HFFc6 (cell line): ENCODE measurements around the gene BDH1. TPM values are rescaled to one million over a fixed set of nuclear protein-coding genes. Genes with fewer than 3 reads are reported as not detected.

Source experiments
- DNase-seq: peaks from one replicate; pipeline ENCODE4 v3.0.0-alpha.2; 2018
- H3K27ac Mint-ChIP-seq: 2 replicates; pipeline ENCODE4 v1.8.0; 2020; ENCODE audit warnings: mild to moderate bottlenecking, mixed read lengths
- H3K27me3 Mint-ChIP-seq: 2 replicates; pipeline ENCODE4 v1.8.0; 2021; ENCODE audit warnings: mild to moderate bottlenecking, moderate library complexity, mixed read lengths; ENCODE audit not compliant: insufficient read depth
- H3K36me3 Mint-ChIP-seq: 2 replicates; pipeline ENCODE4 v1.8.0; 2021; ENCODE audit warnings: low read depth, mixed read lengths
- H3K4me1 Mint-ChIP-seq: 2 replicates; pipeline ENCODE4 v1.8.0; 2020; ENCODE audit warnings: low read depth, mixed read lengths
- H3K4me3 Mint-ChIP-seq: 2 replicates; pipeline ENCODE4 v1.8.0; 2020; ENCODE audit warnings: mild to moderate bottlenecking, moderate library complexity, mixed read lengths
- H3K9me3 Mint-ChIP-seq: 2 replicates; pipeline ENCODE4 v1.8.0; 2020; ENCODE audit warnings: mild to moderate bottlenecking, mixed read lengths
- CTCF ChIP-seq: fragments of 200-600 bp; sonication (generic); IDR thresholded peaks from 2 replicates; pipeline ENCODE4 v1.5.0; 2021; ENCODE audit warnings: antibody characterized with exemption, mild to moderate bottlenecking
- total RNA-seq, 6 experiments: library from RNA; stranded (reverse); fragmentation: NEBNext Ultra II Directional; extraction: Animal tissue kit (Norgen Biotek cat#: 25700); gene quantifications; 2 replicates in 1 of 6; 3 replicates in 5 of 6; pipeline ENCODE4 v1.2.3, GENCODE V29; 2021

Gene BDH1
- total RNA-seq, 6 experiments from 2014 or later, result 0.87 to 1.5 (median 1.2) TPM

- no peaks in the 10 kb centered on the region for H3K36me3 Mint-ChIP-seq
- no peaks in the 10 kb centered on the region for H3K9me3 Mint-ChIP-seq
- no peaks in the 10 kb centered on the region for H3K4me1 Mint-ChIP-seq
- TF ChIP-seq CTCF, result no peak
- no peak overlapping the region for H3K4me3 Mint-ChIP-seq
- H3K27ac Mint-ChIP-seq, result no peak overlapping the region
- DNase-seq, result no peak
- peaks cover 12% of the 10 kb centered on the region for H3K27me3 Mint-ChIP-seq
Observed at GRCh38 chr3:197584733-197585132, 29.0 kb upstream of the BDH1 start.

GRCh38 chr3:197583371-197583770 lies 27.6 kb upstream of the BDH1 start:
- H3K4me3 Mint-ChIP-seq, result no peak overlapping the region
- no peak for DNase-seq
- H3K27ac Mint-ChIP-seq, result no peak overlapping the region
- H3K9me3 Mint-ChIP-seq, result peaks cover 5% of the 10 kb centered on the region
- H3K36me3 Mint-ChIP-seq, result 0 out of 2 replicates have a peak, but pooled peaks cover 5% of the 10 kb centered on the region
- H3K4me1 Mint-ChIP-seq, result no peaks in the 10 kb centered on the region
- no peak for TF ChIP-seq CTCF
- H3K27me3 Mint-ChIP-seq, result peaks cover 13% of the 10 kb centered on the region

GRCh38 chr3:197580253-197580691 lies 24.5 kb upstream of the BDH1 start:
- Mint-ChIP-seq H3K27ac (no peak overlapping the region), H3K4me1 (no peaks in the 10 kb centered on the region), H3K9me3 (peaks cover 5% of the 10 kb centered on the region), H3K36me3 (0 out of 2 replicates have a peak, but pooled peaks cover 5% of the 10 kb centered on the region), H3K27me3 (peaks cover 27% of the 10 kb centered on the region), H3K4me3 (no peak overlapping the region)
- DNase-seq, result no peak
- no peak for TF ChIP-seq CTCF

- TF ChIP-seq CTCF, result no peak
- DNase-seq, result no peak
- H3K4me1 Mint-ChIP-seq, result no peaks in the 10 kb centered on the region
- H3K4me3 Mint-ChIP-seq, result no peak overlapping the region
- H3K36me3 Mint-ChIP-seq, result 0 out of 2 replicates have a peak, but pooled peaks cover 5% of the 10 kb centered on the region
- H3K9me3 Mint-ChIP-seq, result peaks cover 5% of the 10 kb centered on the region
- peaks cover 29% of the 10 kb centered on the region for H3K27me3 Mint-ChIP-seq
- H3K27ac Mint-ChIP-seq, result no peak overlapping the region
Observed at GRCh38 chr3:197578376-197578775, 22.6 kb upstream of the BDH1 start.

GRCh38 chr3:197577366-197578074 lies 21.8 kb upstream of the BDH1 start:
- Mint-ChIP-seq H3K4me3 (no peak overlapping the region), H3K4me1 (no peaks in the 10 kb centered on the region), H3K27ac (no peak overlapping the region), H3K9me3 (peaks cover 5% of the 10 kb centered on the region), H3K27me3 (peaks cover 34% of the 10 kb centered on the region), H3K36me3 (0 out of 2 replicates have a peak, but pooled peaks cover 5% of the 10 kb centered on the region)
- no peak for DNase-seq
- no peak for TF ChIP-seq CTCF
